Neural crest cell (in vitro differentiated cells): ENCODE data around the gene SH3PXD2B. TPM values are rescaled to one million over a fixed set of nuclear protein-coding genes. Genes with fewer than 3 reads are reported as not detected.

Experiments
- DNase-seq: peaks from one replicate; pipeline ENCODE4 v3.0.0; 2021; ENCODE audit warnings: low read depth, mixed read lengths, low spot score
- H3K27ac Mint-ChIP-seq: one replicate; pipeline ENCODE4 v1.8.0; 2021; ENCODE audit warnings: mild to moderate bottlenecking, mixed read lengths; ENCODE audit not compliant: unreplicated experiment
- H3K27me3 Mint-ChIP-seq: 2 replicates; pipeline ENCODE4 v1.8.0; 2021; ENCODE audit warnings: low read depth, mild to moderate bottlenecking, mixed read lengths
- H3K36me3 Mint-ChIP-seq: 2 replicates; pipeline ENCODE4 v1.8.0; 2021; ENCODE audit warnings: low read depth, mild to moderate bottlenecking, mixed read lengths
- H3K4me1 Mint-ChIP-seq: 2 replicates; pipeline ENCODE4 v1.8.0; 2021; ENCODE audit warnings: mixed read lengths
- H3K4me3 Mint-ChIP-seq: one replicate; pipeline ENCODE4 v1.8.0; 2021; ENCODE audit warnings: mild to moderate bottlenecking, mixed read lengths
- H3K9me3 Mint-ChIP-seq: 2 replicates; pipeline ENCODE4 v1.8.0; 2021; ENCODE audit warnings: mixed read lengths
- total RNA-seq: library from RNA; stranded (reverse); gene quantifications from 2 replicates; pipeline ENCODE4 v1.2.1, GENCODE V29; 2021
- TF ChIP-seq, protein P1 (sequence below): fragments of 200-600 bp; sonication (generic); conservative IDR thresholded peaks from 2 replicates; pipeline ENCODE4 v1.5.0; 2021; ENCODE audit warnings: antibody characterized with exemption, mild to moderate bottlenecking

SH3PXD2B gene
- total RNA-seq, 1 donor from 2014 or later = 86.1 TPM

DNA sequence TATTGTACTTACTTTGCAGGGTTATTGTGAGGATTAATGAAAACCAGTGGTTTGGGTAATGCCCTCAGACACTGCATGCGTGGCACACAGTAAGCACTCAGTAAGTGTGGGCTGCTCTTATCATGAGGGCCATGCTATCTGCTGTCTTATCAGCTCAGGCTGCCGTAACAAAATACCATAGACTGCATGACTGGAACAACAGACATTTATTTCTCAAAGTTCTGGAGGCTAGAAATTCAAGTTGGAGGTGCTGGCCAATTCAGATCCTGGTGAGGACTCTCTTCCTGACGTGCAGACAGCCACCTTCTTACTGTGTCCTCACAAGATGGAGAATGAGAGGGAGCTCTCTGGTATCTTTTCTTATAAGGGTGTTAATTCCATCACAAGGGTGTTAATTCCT lies 23.9 kb upstream of the SH3PXD2B start:
- Mint-ChIP-seq H3K27ac (no peak overlapping the region), H3K36me3 (no peaks in the 10 kb centered on the region), H3K27me3 (no peaks in the 10 kb centered on the region), H3K9me3 (no peaks in the 10 kb centered on the region), H3K4me3 (no peak overlapping the region), H3K4me1 (peaks cover 5% of the 10 kb centered on the region)
- no peak for DNase-seq
- TF ChIP-seq, protein P1, sequence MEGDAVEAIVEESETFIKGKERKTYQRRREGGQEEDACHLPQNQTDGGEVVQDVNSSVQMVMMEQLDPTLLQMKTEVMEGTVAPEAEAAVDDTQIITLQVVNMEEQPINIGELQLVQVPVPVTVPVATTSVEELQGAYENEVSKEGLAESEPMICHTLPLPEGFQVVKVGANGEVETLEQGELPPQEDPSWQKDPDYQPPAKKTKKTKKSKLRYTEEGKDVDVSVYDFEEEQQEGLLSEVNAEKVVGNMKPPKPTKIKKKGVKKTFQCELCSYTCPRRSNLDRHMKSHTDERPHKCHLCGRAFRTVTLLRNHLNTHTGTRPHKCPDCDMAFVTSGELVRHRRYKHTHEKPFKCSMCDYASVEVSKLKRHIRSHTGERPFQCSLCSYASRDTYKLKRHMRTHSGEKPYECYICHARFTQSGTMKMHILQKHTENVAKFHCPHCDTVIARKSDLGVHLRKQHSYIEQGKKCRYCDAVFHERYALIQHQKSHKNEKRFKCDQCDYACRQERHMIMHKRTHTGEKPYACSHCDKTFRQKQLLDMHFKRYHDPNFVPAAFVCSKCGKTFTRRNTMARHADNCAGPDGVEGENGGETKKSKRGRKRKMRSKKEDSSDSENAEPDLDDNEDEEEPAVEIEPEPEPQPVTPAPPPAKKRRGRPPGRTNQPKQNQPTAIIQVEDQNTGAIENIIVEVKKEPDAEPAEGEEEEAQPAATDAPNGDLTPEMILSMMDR = no peak

DNA sequence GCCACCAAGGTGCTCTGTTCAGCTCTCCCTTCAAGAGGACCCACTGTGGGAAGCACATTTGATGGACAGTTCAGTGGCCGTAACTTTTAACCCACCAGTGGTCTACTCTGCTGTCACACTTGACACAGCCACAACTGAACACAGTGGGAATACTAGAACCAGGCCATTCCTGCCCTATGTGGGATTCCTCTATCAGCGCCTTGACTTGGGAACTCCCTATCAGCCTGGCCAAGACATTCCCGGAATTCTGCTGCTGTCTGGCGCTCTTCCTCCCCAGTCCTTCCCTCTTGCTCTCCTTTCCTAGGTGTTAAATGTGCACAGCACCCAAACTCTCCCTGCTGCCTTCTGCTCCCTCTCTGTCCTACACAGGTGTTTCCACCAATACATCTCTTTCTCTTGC lies 23.1 kb upstream of the SH3PXD2B start:
- Mint-ChIP-seq H3K36me3 (no peaks in the 10 kb centered on the region), H3K4me3 (no peak overlapping the region), H3K27me3 (no peaks in the 10 kb centered on the region), H3K9me3 (no peaks in the 10 kb centered on the region), H3K4me1 (peaks cover 5% of the 10 kb centered on the region), H3K27ac (no peak overlapping the region)
- TF ChIP-seq, protein P1 = no peak
- DNase-seq = no peak

DNA sequence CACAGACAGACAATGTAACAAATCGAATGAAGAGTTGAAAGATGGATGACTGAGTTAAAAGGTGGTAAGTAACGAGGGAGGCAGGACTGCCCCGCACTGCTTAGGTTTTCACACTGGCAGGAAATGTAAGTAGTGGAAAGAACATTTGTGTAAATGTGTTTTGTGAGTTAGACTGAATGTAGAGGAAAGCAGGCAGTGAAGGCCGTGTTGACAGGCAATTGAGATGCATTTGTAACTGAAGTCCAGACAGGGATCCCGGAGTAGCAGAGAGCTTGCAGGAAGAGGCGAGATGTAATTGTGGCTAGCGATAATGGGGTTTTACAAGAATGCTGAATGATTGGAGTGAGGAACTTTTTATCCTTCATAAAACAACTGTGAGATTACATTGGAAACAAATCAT lies 20.0 kb upstream of the SH3PXD2B start:
- Mint-ChIP-seq H3K4me3 (no peak overlapping the region), H3K9me3 (no peaks in the 10 kb centered on the region), H3K27ac (no peak overlapping the region), H3K36me3 (no peaks in the 10 kb centered on the region), H3K27me3 (no peaks in the 10 kb centered on the region), H3K4me1 (peaks cover 5% of the 10 kb centered on the region)
- TF ChIP-seq, protein P1 = no peak
- no peak for DNase-seq

DNA sequence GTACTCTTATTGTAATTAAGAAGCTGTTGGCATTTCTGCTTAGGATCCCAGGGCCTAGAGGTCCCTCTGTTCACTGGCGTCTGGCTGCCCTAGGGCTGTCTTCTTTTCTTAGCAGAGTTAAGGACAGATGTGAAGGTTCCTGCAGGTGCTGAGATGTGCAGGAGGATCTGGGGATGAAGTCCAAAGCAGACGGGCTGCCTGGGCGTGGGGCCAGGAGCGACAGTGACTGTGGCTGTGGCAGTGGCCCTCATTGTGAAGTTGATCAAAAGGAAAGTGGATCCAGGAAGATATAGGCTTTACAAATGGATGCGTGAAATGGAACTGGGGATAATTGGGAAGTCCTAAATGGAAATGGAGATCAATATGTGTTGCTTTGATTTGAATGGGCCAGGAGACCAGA lies 19.1 kb upstream of the SH3PXD2B start:
- H3K36me3 Mint-ChIP-seq = no peaks in the 10 kb centered on the region
- no peaks in the 10 kb centered on the region for H3K4me1 Mint-ChIP-seq
- no peak overlapping the region for H3K27ac Mint-ChIP-seq
- TF ChIP-seq, protein P1 = no peak
- DNase-seq = no peak
- no peaks in the 10 kb centered on the region for H3K9me3 Mint-ChIP-seq
- H3K27me3 Mint-ChIP-seq = no peaks in the 10 kb centered on the region
- no peak overlapping the region for H3K4me3 Mint-ChIP-seq

DNA sequence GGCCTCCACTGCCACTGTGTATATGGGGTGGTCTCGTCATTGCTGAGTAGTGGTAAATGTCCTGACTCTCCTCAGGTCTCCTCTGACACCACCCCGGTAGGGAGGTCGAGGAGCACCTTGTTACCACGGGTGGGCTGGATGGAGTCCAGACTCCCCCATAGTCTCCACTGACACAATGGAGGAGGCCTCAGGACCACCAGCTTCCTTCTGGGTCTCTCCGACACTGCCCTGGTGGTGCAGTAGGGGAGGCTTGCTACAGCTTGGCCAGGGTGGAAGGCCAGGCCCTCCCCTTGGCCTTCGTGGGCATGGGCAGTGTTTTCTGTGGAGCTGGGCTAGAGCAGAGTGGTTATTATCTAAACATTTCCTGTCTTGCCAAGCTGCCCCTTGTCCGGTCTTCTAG lies 15.4 kb upstream of the SH3PXD2B start:
- TF ChIP-seq, protein P1 = no peak
- no peak overlapping the region for H3K4me3 Mint-ChIP-seq
- H3K4me1 Mint-ChIP-seq = no peaks in the 10 kb centered on the region
- H3K9me3 Mint-ChIP-seq = peaks cover 2% of the 10 kb centered on the region
- H3K36me3 Mint-ChIP-seq = no peaks in the 10 kb centered on the region
- DNase-seq = no peak
- no peaks in the 10 kb centered on the region for H3K27me3 Mint-ChIP-seq
- H3K27ac Mint-ChIP-seq = no peak overlapping the region

DNA sequence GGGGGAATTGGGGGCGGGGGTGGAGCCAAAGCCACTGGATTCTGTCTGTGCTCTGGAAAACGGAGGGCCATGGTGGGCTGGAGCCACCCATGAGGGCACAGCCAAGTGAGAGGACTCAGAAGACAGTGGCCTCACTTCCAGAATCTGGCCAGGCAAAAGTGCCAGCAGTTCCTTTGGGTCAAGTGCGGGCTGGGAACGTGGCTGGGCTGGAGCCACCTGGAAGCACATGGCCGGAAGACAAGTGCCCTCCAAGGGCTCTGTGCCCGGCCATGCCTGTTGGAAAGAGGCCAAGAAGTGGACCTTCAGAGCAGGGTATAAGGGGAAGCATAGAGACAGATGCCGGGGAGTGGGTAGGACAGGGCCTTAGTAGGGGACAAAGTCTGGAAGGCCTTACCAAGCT lies 11.7 kb upstream of the SH3PXD2B start:
- TF ChIP-seq, protein P1 = no peak
- Mint-ChIP-seq H3K4me1 (peaks cover 8% of the 10 kb centered on the region), H3K27ac (no peak overlapping the region), H3K4me3 (no peak overlapping the region), H3K27me3 (no peaks in the 10 kb centered on the region), H3K36me3 (no peaks in the 10 kb centered on the region), H3K9me3 (peaks cover 2% of the 10 kb centered on the region)
- DNase-seq = no peak
